PC-3 (cell line): ENCODE results near the gene NXPH4. TPM values are rescaled to one million over a fixed set of nuclear protein-coding genes. Genes with fewer than 3 reads are reported as not detected.

Source experiments
- ATAC-seq: fragments of 200-7000 bp; cut with Tn5 transposase; 2 replicates; pipeline ENCODE4 v1.9.1; 2020; ENCODE audit warnings: mild to moderate bottlenecking, moderate library complexity
- BruUV-seq: library from RNA; stranded (reverse); fragments of 400-500 nt; replicated peaks from 2 replicates; lab custom pipeline; 2021; lab: Mats Ljungman, UMichigan
- CTCF ChIA-PET: fragments of 300-600 bp; sonication (Branson Sonifier 250); formaldehyde crosslinking; loops from one replicate; lab custom pipeline; 2022; ENCODE audit warnings: antibody characterized with exemption; lab: Charles Lee
- POLR2A ChIA-PET: fragments of 300-600 bp; sonication (Branson Sonifier 250); formaldehyde crosslinking; loops from one replicate; lab custom pipeline; 2022; ENCODE audit warnings: antibody characterized with exemption; ENCODE audit not compliant: unreplicated experiment; lab: Charles Lee
- DNase-seq: peaks from one replicate; pipeline ENCODE4 v3.0.0-alpha.2; 2015
- H2AFZ ChIP-seq: fragments of 300-600 bp; sonication (generic); 2 replicates; pipeline ENCODE4 v1.6.0; 2016; ENCODE audit warnings: antibody characterized with exemption, low read length
- H3F3A ChIP-seq: fragments of 300-600 bp; sonication (generic); one replicate; pipeline ENCODE4 v1.6.0; 2017; ENCODE audit warnings: antibody characterized with exemption, low read length, control low read depth, mild to moderate bottlenecking; ENCODE audit not compliant: unreplicated experiment
- H3K27ac ChIP-seq: fragments of 300-600 bp; sonication (generic); 2 replicates; pipeline ENCODE4 v1.5.1; 2016; ENCODE audit warnings: mild to moderate bottlenecking, low read length
- H3K27me3 ChIP-seq: fragments of 300-600 bp; sonication (generic); 2 replicates; pipeline ENCODE4 v1.6.1; 2016; ENCODE audit warnings: low read length, mixed read lengths
- H3K36me3 ChIP-seq: fragments of 300-600 bp; sonication (generic); 2 replicates; pipeline ENCODE4 v1.6.1; 2016; ENCODE audit warnings: low read depth, mixed run types, low read length, mixed read lengths
- H3K4me1 ChIP-seq: fragments of 300-600 bp; sonication (generic); 2 replicates; pipeline ENCODE4 v1.5.1; 2016; ENCODE audit warnings: low read length; ENCODE audit not compliant: insufficient read depth
- H3K4me2 ChIP-seq: fragments of 300-600 bp; sonication (generic); 2 replicates; pipeline ENCODE4 v1.6.0; 2016; ENCODE audit warnings: low read length
- H3K4me3 ChIP-seq: fragments of 300-600 bp; sonication (generic); 2 replicates; pipeline ENCODE4 v1.5.1; 2016; ENCODE audit warnings: mild to moderate bottlenecking, low read length, mixed read lengths
- H3K79me2 ChIP-seq: fragments of 300-600 bp; sonication (generic); 2 replicates; pipeline ENCODE4 v1.6.1; 2017; ENCODE audit warnings: low read length, mixed read lengths
- H3K9ac ChIP-seq: fragments of 300-600 bp; sonication (generic); 2 replicates; pipeline ENCODE4 v1.6.0; 2016; ENCODE audit warnings: mild to moderate bottlenecking, low read length
- H3K9me2 ChIP-seq: fragments of 300-600 bp; sonication (generic); replicated peaks from 2 replicates; pipeline ENCODE4 v1.6.1; 2016; ENCODE audit warnings: mixed run types, low read length, mixed read lengths
- H3K9me3 ChIP-seq: fragments of 300-600 bp; sonication (generic); 2 replicates; pipeline ENCODE4 v1.6.1; 2016; ENCODE audit warnings: low read length, mixed read lengths
- H4K20me1 ChIP-seq: fragments of 300-600 bp; sonication (generic); 2 replicates; pipeline ENCODE4 v1.6.1; 2016; ENCODE audit warnings: low read length, mixed read lengths
- EZH2 ChIP-seq: fragments of 300-600 bp; sonication (generic); IDR thresholded peaks from one replicate; pipeline ENCODE4 v1.6.1; 2017; ENCODE audit warnings: antibody characterized with exemption, mild to moderate bottlenecking, low read length; ENCODE audit not compliant: unreplicated experiment
- EZH2phosphoT487 ChIP-seq: fragments of 300-600 bp; sonication (generic); IDR thresholded peaks from 2 replicates; pipeline ENCODE4 v1.6.1; 2018; ENCODE audit warnings: mild to moderate bottlenecking, antibody characterized with exemption, low read length, borderline replicate concordance
- intact Hi-C: fragments of 100-400 bp; cut with micrococcal nuclease; formaldehyde crosslinking; loops from 2 replicates; pipeline ENCODE4 v1.9.0; 2023
- total RNA-seq: library from RNA; depleted of rRNA; stranded (reverse); fragments of >200 nt; gene quantifications from 2 replicates; pipeline ENCODE4 v1.2.3, GENCODE V29; 2014
- TF ChIP-seq, protein P1 (sequence below): fragments of 300-600 bp; sonication (generic); conservative IDR thresholded peaks from 2 replicates; pipeline ENCODE4 v1.5.1; 2017; ENCODE audit warnings: antibody characterized with exemption, low read depth, mild to moderate bottlenecking, low read length

Gene NXPH4
- total RNA-seq, 1 experiment from 2014 or later: 15.1 TPM

DNA sequence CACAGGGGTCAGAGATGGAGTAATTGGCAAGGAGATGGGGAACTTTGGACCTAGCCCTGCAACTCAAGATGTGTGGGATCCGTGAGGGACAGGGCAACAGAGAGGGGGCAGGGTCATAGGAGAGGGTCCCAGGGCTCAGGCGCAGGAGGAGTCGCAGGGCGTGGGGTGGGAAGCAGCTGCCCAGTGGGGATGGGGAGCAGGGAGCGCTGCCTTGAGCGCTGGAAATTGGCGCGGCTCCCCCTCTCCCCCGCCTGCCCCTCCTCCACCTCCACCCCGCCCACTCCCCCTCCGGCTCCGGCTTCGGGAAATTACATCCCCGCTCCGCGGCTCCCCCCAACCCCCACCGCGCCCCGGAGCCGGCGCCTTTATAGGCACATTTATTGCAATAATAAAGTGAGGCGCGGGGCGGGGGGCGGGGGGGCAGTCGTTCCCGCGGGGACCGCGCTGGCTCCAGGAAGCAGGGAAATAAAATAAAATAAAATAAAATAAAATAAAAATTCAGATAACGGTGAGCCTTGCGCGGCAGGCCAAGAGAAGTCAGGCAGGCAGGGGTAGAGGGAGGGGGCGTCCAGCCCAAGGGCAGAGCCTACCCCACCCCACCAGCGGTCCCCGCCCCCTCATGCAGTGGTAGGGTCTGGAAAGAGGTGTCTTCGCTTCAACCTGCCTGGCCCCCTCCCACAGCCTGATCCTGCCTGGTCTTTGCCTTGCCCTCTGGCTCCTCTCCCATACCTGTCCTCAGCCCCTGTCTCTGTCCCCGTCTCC, 3.6 kb downstream of the NXPH4 start:
- no peaks in the 10 kb centered on the region for H3K9me2 ChIP-seq
- H3F3A ChIP-seq: no peaks in the 10 kb centered on the region
- no peak for DNase-seq
- no peaks in the 10 kb centered on the region for H3K9me3 ChIP-seq
- TF ChIP-seq EZH2 (no peak), EZH2phosphoT487 (no peak)
- peaks cover 31% of the 10 kb centered on the region for H3K4me1 ChIP-seq
- no peak overlapping the region for H2AFZ ChIP-seq
- peaks cover 12% of the 10 kb centered on the region for H3K27me3 ChIP-seq
- no peak overlapping the region for H3K4me3 ChIP-seq
- no peaks in the 10 kb centered on the region for H3K36me3 ChIP-seq
- ChIA-PET CTCF (no interaction called here), POLR2A (no interaction called here)
- no peaks in the 10 kb centered on the region for H4K20me1 ChIP-seq
- no peak for ATAC-seq
- H3K9ac ChIP-seq: no peak overlapping the region
- no peaks in the 10 kb centered on the region for H3K79me2 ChIP-seq
- H3K27ac ChIP-seq: no peak overlapping the region
- BruUV-seq: no TSS peak
- intact Hi-C loops: no loop called here
- H3K4me2 ChIP-seq: no peak overlapping the region

DNA sequence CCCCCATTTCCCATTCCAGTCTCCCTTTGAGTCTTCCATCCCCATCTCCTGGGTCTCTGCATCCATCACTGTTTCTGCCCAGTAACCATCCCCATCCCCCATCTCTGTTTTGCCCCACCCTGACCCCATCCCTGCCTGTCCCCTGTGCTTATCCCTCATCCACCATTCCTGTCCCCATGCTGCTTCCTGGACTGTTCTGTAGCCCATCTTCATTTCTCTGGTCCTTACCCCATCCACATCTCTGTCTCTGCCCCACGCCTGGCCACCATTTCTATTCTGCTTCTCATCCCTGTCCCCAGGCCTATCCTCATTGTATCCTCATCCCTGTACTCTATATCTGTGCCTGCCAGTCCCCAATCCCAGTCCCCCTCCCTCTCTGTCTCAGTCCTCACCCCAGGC, 4.2 kb downstream of the NXPH4 start:
- Histone ChIP-seq H3F3A (no peaks in the 10 kb centered on the region), H3K27ac (no peak overlapping the region), H3K4me3 (no peak overlapping the region), H3K79me2 (no peaks in the 10 kb centered on the region), H3K9me3 (no peaks in the 10 kb centered on the region), H4K20me1 (no peaks in the 10 kb centered on the region), H3K4me2 (no peak overlapping the region), H3K9me2 (no peaks in the 10 kb centered on the region), H2AFZ (no peak overlapping the region), H3K4me1 (peaks cover 26% of the 10 kb centered on the region), H3K27me3 (peaks cover 6% of the 10 kb centered on the region), H3K9ac (no peak overlapping the region), H3K36me3 (no peaks in the 10 kb centered on the region)
- ChIA-PET POLR2A (no interaction called here), CTCF (no interaction called here)
- ATAC-seq (no peak), DNase-seq (no peak)
- intact Hi-C loops: no loop called here
- BruUV-seq: no TSS peak
- TF ChIP-seq, protein P1, sequence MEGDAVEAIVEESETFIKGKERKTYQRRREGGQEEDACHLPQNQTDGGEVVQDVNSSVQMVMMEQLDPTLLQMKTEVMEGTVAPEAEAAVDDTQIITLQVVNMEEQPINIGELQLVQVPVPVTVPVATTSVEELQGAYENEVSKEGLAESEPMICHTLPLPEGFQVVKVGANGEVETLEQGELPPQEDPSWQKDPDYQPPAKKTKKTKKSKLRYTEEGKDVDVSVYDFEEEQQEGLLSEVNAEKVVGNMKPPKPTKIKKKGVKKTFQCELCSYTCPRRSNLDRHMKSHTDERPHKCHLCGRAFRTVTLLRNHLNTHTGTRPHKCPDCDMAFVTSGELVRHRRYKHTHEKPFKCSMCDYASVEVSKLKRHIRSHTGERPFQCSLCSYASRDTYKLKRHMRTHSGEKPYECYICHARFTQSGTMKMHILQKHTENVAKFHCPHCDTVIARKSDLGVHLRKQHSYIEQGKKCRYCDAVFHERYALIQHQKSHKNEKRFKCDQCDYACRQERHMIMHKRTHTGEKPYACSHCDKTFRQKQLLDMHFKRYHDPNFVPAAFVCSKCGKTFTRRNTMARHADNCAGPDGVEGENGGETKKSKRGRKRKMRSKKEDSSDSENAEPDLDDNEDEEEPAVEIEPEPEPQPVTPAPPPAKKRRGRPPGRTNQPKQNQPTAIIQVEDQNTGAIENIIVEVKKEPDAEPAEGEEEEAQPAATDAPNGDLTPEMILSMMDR: no peak
- TF ChIP-seq EZH2phosphoT487 (no peak), EZH2 (no peak)

DNA sequence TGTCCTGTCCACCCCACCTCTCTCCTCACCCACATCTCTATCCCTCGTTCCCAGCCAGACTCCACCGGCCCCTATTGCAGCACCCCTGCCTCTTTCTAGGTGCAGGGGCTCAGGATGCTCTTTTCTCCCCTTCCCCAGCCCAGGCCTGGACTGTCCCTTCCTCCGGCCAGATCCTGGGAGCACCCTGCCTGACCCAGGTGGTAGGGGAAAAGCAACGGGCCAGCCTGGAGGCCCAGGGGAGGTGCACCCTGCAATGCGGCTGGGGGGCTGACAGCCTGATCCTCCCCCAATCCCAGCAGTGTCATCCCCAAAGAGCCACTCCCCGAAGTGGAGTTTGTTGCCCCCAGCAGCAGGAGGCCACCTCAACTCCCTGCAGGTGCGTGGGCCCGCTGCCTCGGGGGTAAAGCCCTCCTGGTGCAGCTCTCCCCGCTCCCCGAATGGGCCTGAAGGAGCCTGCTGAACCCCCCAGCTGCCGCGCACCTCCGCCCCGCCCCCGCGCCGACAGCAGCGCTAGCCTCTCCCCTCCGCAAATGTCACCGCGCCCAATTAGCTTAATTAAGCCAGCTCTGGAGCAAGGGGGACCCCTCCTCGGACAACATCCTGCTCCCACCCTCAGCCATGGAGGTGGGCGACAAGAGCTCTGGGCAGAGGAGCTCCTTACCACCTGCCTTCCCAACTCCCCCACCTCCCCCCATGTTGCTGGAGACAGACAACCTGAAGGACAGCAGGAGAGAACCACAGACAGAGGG, 4.7 kb downstream of the NXPH4 start:
- Histone ChIP-seq H3K4me1 (peaks cover 23% of the 10 kb centered on the region), H3F3A (no peaks in the 10 kb centered on the region), H3K9me3 (no peaks in the 10 kb centered on the region), H3K36me3 (no peaks in the 10 kb centered on the region), H4K20me1 (no peaks in the 10 kb centered on the region), H3K27me3 (peaks cover under 1% of the 10 kb centered on the region; the same call in 1 of the 2 replicates), H3K9me2 (no peaks in the 10 kb centered on the region), H3K4me2 (no peak overlapping the region), H3K9ac (no peak overlapping the region), H3K79me2 (no peaks in the 10 kb centered on the region), H2AFZ (no peak overlapping the region), H3K4me3 (no peak overlapping the region), H3K27ac (no peak overlapping the region)
- intact Hi-C loops: no loop called here
- no TSS peak for BruUV-seq
- ChIA-PET POLR2A (no interaction called here), CTCF (no interaction called here)
- ATAC-seq (no peak), DNase-seq (no peak)
- TF ChIP-seq EZH2phosphoT487 (no peak), EZH2 (no peak)
- TF ChIP-seq, protein P1: no peak
